GM13976 (cell line): ENCODE measurements around the gene TCF4.

Experiments
- DNase-seq: peaks from one replicate; pipeline ENCODE4 v3.0.0; 2012; ENCODE audit warnings: low spot score
- in situ Hi-C: fragments of 300-500 bp; cut with MboI; formaldehyde crosslinking; loops from one replicate; pipeline ENCODE4 v1.12.0; 2022; ENCODE audit warnings: low sequenced_read_pairs, mixed read lengths, inconsistent platforms; ENCODE audit not compliant: unreplicated experiment
- TF ChIP-seq, protein P1 (sequence below): IDR thresholded peaks from 2 replicates; pipeline ENCODE4 v1.5.1; 2012; ENCODE audit warnings: borderline replicate concordance, mild to moderate bottlenecking; ENCODE audit not compliant: insufficient read depth; ENCODE audit errors: extremely low read depth, missing control alignments, control extremely low read depth

Gene TCF4

DNA sequence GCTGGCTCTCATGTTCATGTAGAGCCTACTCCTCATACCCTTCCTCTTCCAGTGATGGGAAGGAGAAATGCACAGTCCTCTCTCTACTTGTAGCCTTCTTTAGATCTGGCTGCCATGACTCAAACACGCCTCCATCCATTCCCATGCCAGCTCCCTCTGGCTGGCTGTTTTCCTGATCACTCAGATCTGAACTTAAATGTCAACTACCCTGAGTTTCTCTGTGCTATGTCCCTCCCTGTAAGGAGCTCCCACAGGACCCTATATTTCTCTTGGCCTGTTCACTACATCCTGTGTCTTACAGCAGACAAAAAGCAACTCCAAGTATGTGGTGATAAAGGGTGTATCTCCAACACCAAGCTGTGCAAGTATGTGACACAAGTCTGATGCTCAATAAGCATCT is 152.4 kb downstream of the TCF4 start:
- DNase-seq: no peak
- in situ Hi-C loops: no loop called here
- TF ChIP-seq, protein P1, sequence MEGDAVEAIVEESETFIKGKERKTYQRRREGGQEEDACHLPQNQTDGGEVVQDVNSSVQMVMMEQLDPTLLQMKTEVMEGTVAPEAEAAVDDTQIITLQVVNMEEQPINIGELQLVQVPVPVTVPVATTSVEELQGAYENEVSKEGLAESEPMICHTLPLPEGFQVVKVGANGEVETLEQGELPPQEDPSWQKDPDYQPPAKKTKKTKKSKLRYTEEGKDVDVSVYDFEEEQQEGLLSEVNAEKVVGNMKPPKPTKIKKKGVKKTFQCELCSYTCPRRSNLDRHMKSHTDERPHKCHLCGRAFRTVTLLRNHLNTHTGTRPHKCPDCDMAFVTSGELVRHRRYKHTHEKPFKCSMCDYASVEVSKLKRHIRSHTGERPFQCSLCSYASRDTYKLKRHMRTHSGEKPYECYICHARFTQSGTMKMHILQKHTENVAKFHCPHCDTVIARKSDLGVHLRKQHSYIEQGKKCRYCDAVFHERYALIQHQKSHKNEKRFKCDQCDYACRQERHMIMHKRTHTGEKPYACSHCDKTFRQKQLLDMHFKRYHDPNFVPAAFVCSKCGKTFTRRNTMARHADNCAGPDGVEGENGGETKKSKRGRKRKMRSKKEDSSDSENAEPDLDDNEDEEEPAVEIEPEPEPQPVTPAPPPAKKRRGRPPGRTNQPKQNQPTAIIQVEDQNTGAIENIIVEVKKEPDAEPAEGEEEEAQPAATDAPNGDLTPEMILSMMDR: no peak

DNA sequence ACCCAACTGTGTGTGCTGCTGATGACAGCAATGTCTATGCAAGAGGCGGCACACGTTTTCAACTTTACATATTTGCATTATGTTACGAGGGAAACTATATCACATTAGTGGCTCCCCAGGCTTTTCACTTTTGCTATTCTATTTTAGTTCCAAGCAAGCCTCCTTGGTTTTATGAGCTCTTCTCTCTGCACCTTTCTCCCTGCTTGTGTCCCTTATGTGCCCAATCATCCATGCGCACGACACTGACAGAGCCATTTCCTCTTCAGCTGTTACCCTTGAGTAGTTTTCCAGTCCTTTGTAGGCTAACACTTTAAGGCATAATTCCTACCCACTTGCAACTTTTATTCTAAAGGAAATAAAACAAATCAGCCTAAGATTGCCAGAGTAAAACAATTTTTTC is 154.3 kb downstream of the TCF4 start:
- TF ChIP-seq, protein P1: no peak
- in situ Hi-C loops: no loop called here
- no peak for DNase-seq

DNA sequence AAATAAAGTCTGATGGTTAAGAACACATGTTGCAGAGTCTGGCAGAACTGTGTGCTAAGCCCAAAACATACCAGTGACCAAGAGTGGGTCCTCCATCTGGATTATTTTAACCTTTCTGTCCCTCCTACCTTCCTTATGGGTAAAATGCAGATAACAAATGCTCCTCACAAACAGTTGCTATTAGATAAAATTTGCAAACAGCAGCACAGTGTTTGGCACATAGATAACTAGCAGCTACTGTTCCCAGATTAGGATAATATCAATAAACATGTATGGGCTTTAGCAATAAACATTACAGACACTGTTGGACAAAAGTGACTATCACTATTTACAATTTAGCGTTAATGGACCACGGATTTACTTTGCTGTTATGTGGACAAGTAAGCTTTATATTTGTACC is 154.9 kb downstream of the TCF4 start:
- no peak for DNase-seq
- TF ChIP-seq, protein P1: no peak
- in situ Hi-C loops: no loop called here

DNA sequence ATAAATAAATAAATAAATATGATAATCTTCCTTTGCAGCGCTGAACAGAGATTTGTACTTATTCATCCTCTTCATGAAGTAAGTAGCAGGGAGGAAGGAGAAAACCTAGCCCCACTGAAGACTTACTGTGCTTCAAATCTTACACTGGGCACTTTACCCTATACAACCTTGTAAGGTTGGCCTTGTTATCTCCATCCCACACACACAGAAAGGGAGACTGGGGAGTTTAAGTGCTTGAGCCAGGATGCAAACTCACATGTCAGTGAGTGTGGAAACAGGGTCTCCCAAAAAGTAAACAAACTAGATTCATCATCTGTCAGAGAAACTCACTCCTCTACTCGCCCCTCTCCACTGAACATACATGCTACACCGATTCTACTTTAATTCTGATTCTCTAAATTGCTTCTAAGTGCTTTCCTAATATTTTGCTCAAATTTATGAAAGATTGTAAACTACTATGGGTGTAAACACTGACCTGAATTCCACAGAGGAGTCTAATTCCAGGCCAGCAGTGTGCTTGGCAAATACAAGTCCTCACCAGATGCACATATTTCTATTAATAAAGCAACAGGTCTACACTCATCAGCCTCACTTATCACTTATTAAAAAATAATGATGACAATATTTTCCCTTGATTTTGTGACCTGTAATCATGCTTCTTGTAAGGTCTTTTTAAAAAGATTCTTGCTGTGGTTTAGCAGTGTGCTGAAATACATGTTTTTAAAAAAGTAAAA is 155.5 kb downstream of the TCF4 start:
- no peak for DNase-seq
- in situ Hi-C loops: no loop called here
- TF ChIP-seq, protein P1: no peak

DNA sequence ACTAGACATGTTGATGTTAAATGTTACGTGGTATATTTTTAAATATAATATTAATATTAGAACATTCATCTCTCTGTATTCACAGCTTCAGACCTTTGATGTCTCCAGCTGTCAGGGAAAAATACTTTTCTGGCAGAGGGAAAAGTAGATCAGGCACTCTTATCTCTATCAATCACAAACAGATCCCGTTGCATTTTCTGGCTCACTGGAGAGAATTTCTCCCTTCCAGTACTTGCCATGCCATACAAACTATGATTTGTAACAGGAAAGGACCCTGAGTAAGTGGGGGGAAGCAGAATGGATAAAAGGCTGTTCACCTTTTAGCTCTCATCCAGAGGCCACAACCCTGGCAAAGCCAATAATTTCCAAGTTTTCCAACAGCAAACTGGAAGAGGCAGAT is 158.0 kb downstream of the TCF4 start:
- in situ Hi-C loops: no loop called here
- TF ChIP-seq, protein P1: no peak
- DNase-seq: no peak

DNA sequence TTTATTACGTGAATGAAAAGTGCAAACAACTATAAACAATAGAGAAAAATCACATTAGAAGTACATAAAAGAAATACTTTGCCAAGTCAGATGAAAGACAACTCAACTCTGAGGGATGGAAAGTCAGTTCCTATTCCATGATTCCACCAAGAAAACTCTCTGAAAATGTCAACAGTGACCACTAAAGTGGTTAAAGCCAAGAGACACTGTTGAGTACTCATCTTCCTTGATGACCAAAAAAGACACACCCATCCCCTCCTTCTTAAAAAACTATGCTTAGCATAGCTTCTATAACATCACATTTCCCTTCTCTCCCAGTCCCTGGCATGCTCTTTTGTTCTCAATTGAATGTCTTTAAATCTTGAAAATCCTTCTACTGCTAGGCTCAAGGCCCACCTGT is 160.0 kb downstream of the TCF4 start:
- in situ Hi-C loops: no loop called here
- no peak for DNase-seq
- TF ChIP-seq, protein P1: no peak
